Liver (tissue), 9 donors: Measurements from ENCODE around the gene BAIAP3. TPM values are rescaled to one million over a fixed set of nuclear protein-coding genes. Genes with fewer than 3 reads are reported as not detected.
A peak's percentile ranks its signal among the peaks of the same experiment; 100 is the strongest.

ENCODE experiments used
- DNase-seq: peaks from one replicate; pipeline ENCODE4 v3.0.0-alpha.2; 2017; ENCODE audit warnings: low spot score
- H3K27ac ChIP-seq, 2 donors: one replicate each; pipeline ENCODE4 v1.7.0; 2013; ENCODE audit warnings: inconsistent platforms in 2 of 2, low read length in 2 of 2, control low read depth in 1 of 2, low read depth in 1 of 2, mild to moderate bottlenecking in 1 of 2
- H3K27me3 ChIP-seq, 4 donors: one replicate each; pipeline versions ENCODE4 v1.6.1 to v1.7.0; 2013; ENCODE audit warnings: low read length in 3 of 4, inconsistent platforms in 1 of 4, mild to moderate bottlenecking in 1 of 4, moderate library complexity in 1 of 4; ENCODE audit not compliant: control insufficient read depth in 4 of 4, insufficient read depth in 4 of 4
- H3K36me3 ChIP-seq, 4 donors: one replicate each; pipeline versions ENCODE4 v1.6.1 to v1.7.0; 2013; ENCODE audit warnings: low read length in 3 of 4, mild to moderate bottlenecking in 3 of 4, low read depth in 1 of 4, moderate library complexity in 1 of 4; ENCODE audit not compliant: control insufficient read depth in 4 of 4, insufficient read depth in 3 of 4
- H3K4me1 ChIP-seq, 4 donors: one replicate each; pipeline versions ENCODE4 v1.6.1 to v1.7.0; 2013; ENCODE audit warnings: low read length in 3 of 4, mild to moderate bottlenecking in 3 of 4, moderate library complexity in 1 of 4; ENCODE audit not compliant: control insufficient read depth in 4 of 4, insufficient read depth in 4 of 4
- H3K4me3 ChIP-seq, 3 donors: one replicate each; pipeline versions ENCODE4 v1.6.1 to v1.7.0; 2013; ENCODE audit warnings: low read length in 3 of 3, control low read depth in 1 of 3, low read depth in 1 of 3, mild to moderate bottlenecking in 1 of 3
- H3K9ac ChIP-seq, 2 donors: one replicate each; pipeline ENCODE4 v1.7.0; 2013; ENCODE audit warnings: low read length in 2 of 2, mild to moderate bottlenecking in 2 of 2, moderate library complexity in 2 of 2, control low read depth in 1 of 2, low read depth in 1 of 2
- H3K9me3 ChIP-seq, 4 donors: one replicate each; pipeline versions ENCODE4 v1.6.1 to v1.7.0; 2013; ENCODE audit warnings: low read length in 3 of 4; ENCODE audit not compliant: control insufficient read depth in 4 of 4
- EGR1 ChIP-seq, 2 donors: IDR thresholded peaks; 2 replicates each; pipeline ENCODE4 v1.6.1; 2016 to 2018; ENCODE audit warnings: antibody characterized with exemption in 2 of 2, low read depth in 2 of 2
- FOXA1 ChIP-seq: IDR thresholded peaks from 2 replicates; pipeline ENCODE4 v1.6.1; 2016; ENCODE audit warnings: antibody characterized with exemption
- FOXA2 ChIP-seq: IDR thresholded peaks from 2 replicates; pipeline ENCODE4 v1.6.1; 2016; ENCODE audit warnings: antibody characterized with exemption
- GABPA ChIP-seq, 2 donors: IDR thresholded peaks in 1 of 2; conservative IDR thresholded peaks in 1 of 2; 2 replicates each; pipeline ENCODE4 v1.6.1; 2016; ENCODE audit warnings: antibody characterized with exemption in 2 of 2, mild to moderate bottlenecking in 1 of 2, moderate library complexity in 1 of 2
- HNF4A ChIP-seq, 2 donors: conservative IDR thresholded peaks; 2 replicates each; pipeline ENCODE4 v1.6.1; 2016; ENCODE audit warnings: antibody characterized with exemption in 2 of 2, mild to moderate bottlenecking in 2 of 2
- HNF4G ChIP-seq: IDR thresholded peaks from 2 replicates; pipeline ENCODE4 v1.6.1; 2016; ENCODE audit warnings: antibody characterized with exemption
- JUND ChIP-seq, 2 donors: IDR thresholded peaks; 2 replicates each; pipeline ENCODE4 v1.6.1; 2016; ENCODE audit warnings: antibody characterized with exemption in 2 of 2
- NR2F2 ChIP-seq: IDR thresholded peaks from 2 replicates; pipeline ENCODE4 v1.6.1; 2016; ENCODE audit warnings: antibody characterized with exemption
- RAD21 ChIP-seq, 2 donors: IDR thresholded peaks; 2 replicates each; pipeline ENCODE4 v1.6.1; 2016; ENCODE audit warnings: antibody characterized with exemption in 2 of 2, mild to moderate bottlenecking in 2 of 2
- RXRA ChIP-seq, 2 donors: IDR thresholded peaks; 2 replicates each; pipeline ENCODE4 v1.6.1; 2017 to 2018; ENCODE audit warnings: antibody characterized with exemption in 2 of 2, mild to moderate bottlenecking in 1 of 2
- SP1 ChIP-seq: IDR thresholded peaks from 2 replicates; pipeline ENCODE4 v1.6.1; 2018; ENCODE audit warnings: antibody characterized with exemption, mild to moderate bottlenecking
- TAF1 ChIP-seq: conservative IDR thresholded peaks from 2 replicates; pipeline ENCODE4 v1.6.1; 2016; ENCODE audit warnings: antibody characterized with exemption, mild to moderate bottlenecking
- YY1 ChIP-seq: IDR thresholded peaks from 2 replicates; pipeline ENCODE4 v1.6.1; 2016; ENCODE audit warnings: antibody characterized with exemption, mild to moderate bottlenecking
- ZBTB33 ChIP-seq: IDR thresholded peaks from 2 replicates; pipeline ENCODE4 v1.6.1; 2016; ENCODE audit warnings: antibody characterized with exemption
- WGBS: extraction: QIAGEN DNeasy Blood & Tissue Kit; methylation state at CpG from one replicate; pipeline ENCODE4 v1.1.7; 2013; 5-methylcytosine and 5-hydroxymethylcytosine counted together
- polyA plus RNA-seq, 2 donors: library from polyadenylated mRNA; stranded (reverse) in 1 of 2; unstranded in 1 of 2; fragments of 200-250 nt in 1 of 2; fragments of >200 nt in 1 of 2; fragmentation: Nextera tagmentation in 1 of 2; extraction: Ambion mirVana in 1 of 2; gene quantifications; one replicate each; pipeline versions ENCODE4 v1.2.1 to v1.2.3, GENCODE V29; 2013 to 2015
- total RNA-seq, 2 donors: library from RNA; depleted of rRNA; stranded (reverse); fragments of >200 nt; gene quantifications; one replicate each; pipeline ENCODE4 v1.2.3, GENCODE V29; 2014
- TF ChIP-seq, protein P1 (sequence below): IDR thresholded peaks from 2 replicates; pipeline ENCODE4 v1.6.1; 2016; ENCODE audit warnings: antibody characterized with exemption
- donor health status: healthy.
- donor health status: healthy.
- donor health status: healthy.
- donor health status: healthy.
- donor health status: healthy.

The BAIAP3 gene
- total and polyA plus RNA-seq, 4 donors: 1.6 to 3.8 (median 2.6) TPM

DNA sequence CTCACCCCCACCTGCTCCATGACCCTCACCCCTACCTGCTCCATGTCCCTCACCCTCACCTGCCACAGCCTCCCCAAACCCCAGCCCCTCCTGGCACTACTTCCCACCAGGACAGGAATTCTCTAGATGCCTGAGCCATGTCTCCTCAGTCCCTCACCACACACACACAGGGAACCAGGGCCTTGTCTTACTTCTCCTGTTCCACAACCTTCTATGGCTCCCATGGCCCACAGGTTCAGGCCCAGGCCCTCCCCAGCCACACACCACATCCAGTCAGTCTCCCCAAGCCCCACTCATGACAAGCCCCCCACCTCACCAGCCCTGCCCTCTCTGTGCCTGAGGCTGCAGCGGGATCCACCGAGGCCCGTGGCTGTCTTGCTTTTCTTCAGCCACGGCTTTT lies 27.1 kb upstream of the BAIAP3 start:
- Histone ChIP-seq H3K4me3 (no peak overlapping the region), H3K27ac (no peak overlapping the region), H3K9me3 (no peaks in the 10 kb centered on the region), H3K4me1 (peaks cover 3 to 18% (median 12%) of the 10 kb centered on the region in 4 donors), H3K27me3 (no peaks in the 10 kb centered on the region), H3K36me3 (no peaks in the 10 kb centered on the region), H3K9ac (no peak overlapping the region)
- WGBS: 74% methylated on average over 4 of the region's 4 CpGs
- TF ChIP-seq TAF1 (no peak), HNF4G (no peak), ZBTB33 (no peak), EGR1 (IDR thresholded peaks at IDR 0.05; ENCODE audit: low read depth in 2 of 2) (no peak), HNF4A (conservative IDR thresholded peaks at IDR 0.05) (no peak), FOXA2 (no peak), SP1 (no peak), GABPA (IDR thresholded peaks at IDR 0.05 in 1 of 2, conservative IDR thresholded peaks at IDR 0.05 in 1 of 2) (no peak), NR2F2 (no peak), FOXA1 (no peak), RAD21 (IDR thresholded peaks at IDR 0.05) (no peak), JUND (IDR thresholded peaks at IDR 0.05) (no peak), RXRA (IDR thresholded peaks at IDR 0.05) (no peak), YY1 (no peak)
- TF ChIP-seq, protein P1, sequence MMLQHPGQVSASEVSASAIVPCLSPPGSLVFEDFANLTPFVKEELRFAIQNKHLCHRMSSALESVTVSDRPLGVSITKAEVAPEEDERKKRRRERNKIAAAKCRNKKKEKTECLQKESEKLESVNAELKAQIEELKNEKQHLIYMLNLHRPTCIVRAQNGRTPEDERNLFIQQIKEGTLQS: no peak
- no peak for DNase-seq

- Histone ChIP-seq H3K27me3 (no peaks in the 10 kb centered on the region), H3K4me1 (peaks cover 9 to 35% (median 31%) of the 10 kb centered on the region in 4 donors), H3K9ac (no peak overlapping the region), H3K27ac (peak overlapping the region; percentile 99), H3K36me3 (no peaks in the 10 kb centered on the region), H3K4me3 (peak overlapping the region; percentile 56 to 99 (median 59)), H3K9me3 (no peaks in the 10 kb centered on the region)
- WGBS: 6% methylated on average over 42 of the region's 43 CpGs
- peak in 1 of 2 donors; percentile 58 for TF ChIP-seq EGR1 (IDR thresholded peaks at IDR 0.05; ENCODE audit: low read depth in 2 of 2)
- no peak for TF ChIP-seq GABPA (IDR thresholded peaks at IDR 0.05 in 1 of 2, conservative IDR thresholded peaks at IDR 0.05 in 1 of 2)
- no peak for DNase-seq
Measured at GRCh38 chr16:1308036-1308976, 25.1 kb upstream of the BAIAP3 start.
